Measurements from ENCODE around the gene AKR1C1.
"Not testable (repeated sequence)": the region's sequence is repeated elsewhere in the genome, so short reads cannot be mapped to it uniquely, and the experiment has no call there.

DNA sequence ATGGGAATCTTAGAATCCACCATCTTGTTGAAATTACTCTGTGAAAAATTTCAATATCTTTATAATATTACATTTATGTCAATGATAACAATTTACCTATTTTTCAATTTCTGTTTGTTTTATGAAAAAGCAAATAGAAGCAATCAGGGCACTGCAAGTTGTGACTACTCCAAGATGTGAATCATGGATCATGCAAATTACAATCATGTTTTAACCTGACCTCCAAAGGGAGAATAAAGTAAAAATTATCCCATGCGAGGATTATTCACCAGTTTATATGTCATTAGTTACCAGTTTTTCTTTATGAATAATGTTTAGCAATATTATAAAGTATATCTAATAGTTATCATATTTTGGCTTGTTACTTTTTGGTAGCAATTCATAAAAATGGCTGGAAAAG, 907 bp upstream of the AKR1C1 start:
- TF ChIP-seq, protein P1, sequence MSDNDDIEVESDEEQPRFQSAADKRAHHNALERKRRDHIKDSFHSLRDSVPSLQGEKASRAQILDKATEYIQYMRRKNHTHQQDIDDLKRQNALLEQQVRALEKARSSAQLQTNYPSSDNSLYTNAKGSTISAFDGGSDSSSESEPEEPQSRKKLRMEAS (IDR thresholded peaks at IDR 0.05) = not testable (repeated sequence)
- TF ChIP-seq CEBPB (IDR thresholded peaks at IDR 0.05; ENCODE audit: low read depth); POLR2A (IDR thresholded peaks at IDR 0.05; ENCODE audit: borderline replicate concordance, extremely low read depth, insufficient read depth, insufficient read length); YY1 (IDR thresholded peaks at IDR 0.05; ENCODE audit: extremely low read depth, insufficient replicate concordance, low read depth, low read length): not testable (repeated sequence)

Measured in HCT116 (cell line).